HEK293 (cell line): Measurements from ENCODE around the gene ENTPD8.

Experiments
- BCL6B ChIP-seq: fragments of 450-650 bp; formaldehyde crosslinking; IDR thresholded peaks from 2 replicates; pipeline ENCODE4 v1.5.1; 2017; ENCODE audit warnings: missing biosample characterization, missing genetic modification characterization
- CTCF ChIP-seq: fragments of 450-650 bp; formaldehyde crosslinking; IDR thresholded peaks from 2 replicates; pipeline ENCODE4 v1.5.1; 2016; ENCODE audit warnings: missing biosample characterization, missing genetic modification characterization
- ZNF132 ChIP-seq: fragments of 450-650 bp; formaldehyde crosslinking; IDR thresholded peaks from 2 replicates; pipeline ENCODE4 v1.5.1; 2017; ENCODE audit warnings: missing biosample characterization, missing genetic modification characterization, borderline replicate concordance
- ZNF202 ChIP-seq: fragments of 450-650 bp; formaldehyde crosslinking; IDR thresholded peaks from 2 replicates; pipeline ENCODE4 v1.5.1; 2016; ENCODE audit warnings: missing biosample characterization, missing genetic modification characterization, borderline replicate concordance
- ZNF274 ChIP-seq, 2 experiments: fragments of 200-500 bp in 1 of 2; fragments of 450-650 bp in 1 of 2; sonication (Bioruptor generic) in 1 of 2; formaldehyde crosslinking in 1 of 2; IDR thresholded peaks; 2 replicates each; pipeline versions ENCODE4 v1.5.1 to v1.6.1; 2014 to 2016; ENCODE audit warnings: borderline replicate concordance in 1 of 2, inconsistent platforms in 1 of 2, low read length in 1 of 2, missing biosample characterization in 1 of 2, missing genetic modification characterization in 1 of 2
- ZNF830 ChIP-seq: fragments of 450-650 bp; IDR thresholded peaks from 2 replicates; pipeline ENCODE4 v1.5.0; 2018; ENCODE audit warnings: missing biosample characterization, missing genetic modification characterization, low read depth, mild to moderate bottlenecking, moderate library complexity

GRCh38 chr9:137389428-137389746 is 51.8 kb downstream of the ENTPD8 start:
- TF ChIP-seq ZNF274 (IDR thresholded peaks at IDR 0.05; ENCODE audit: low read length) (no peak), ZNF274 (tag by site-specific recombination; IDR thresholded peaks at IDR 0.05; ENCODE audit: borderline replicate concordance) (no peak), ZNF132 (tag by site-specific recombination) (no peak), ZNF830 (tag by site-specific recombination) (no peak), CTCF (tag by site-specific recombination) (no peak), ZNF202 (tag by site-specific recombination) (no peak), BCL6B (tag by site-specific recombination) (no peak)
